ENCODE measurements around the gene UBXN1. TPM values are rescaled to one million over a fixed set of nuclear protein-coding genes. Genes with fewer than 3 reads are reported as not detected.

The UBXN1 gene
- 110 and 118 TPM in 2 replicates for total RNA-seq (2021)
- long read RNA-seq, transcript UBXN1-217 (10 exons, 943 nt), result minor isoform, 22 of 680 reads
- long read RNA-seq, transcript UBXN1-202 (9 exons, 1,153 nt), result major isoform, 524 of 680 reads
- long read RNA-seq, transcript UBXN1-213 (5 exons, 2,073 nt), result minor isoform, 7 of 680 reads
- long read RNA-seq, transcript UBXN1-206 (8 exons, 1,257 nt), result minor isoform, 31 of 680 reads
- long read RNA-seq, partial matches to known transcripts, result 26 of 680 reads
- long read RNA-seq, other reads (novel, unspliced or antisense), result 60 of 680 reads

GRCh38 chr11:62678770-62679696 lies at the start of gene UBXN1:
TSS of gene UBXN1 (minus strand) at chr11:62679073. CDS start at chr11:62678923, 150 bp downstream.
- Histone ChIP-seq H4K5ac (ENCODE audit: insufficient read length, low read depth, low read length) (peak within 1 kb of the TSS; percentile 19), H2BK5ac (ENCODE audit: insufficient read length, low read length) (no peak within 1 kb of the TSS), H3K23me2 (ENCODE audit: insufficient read length, low read depth, low read length, poor library complexity, severe bottlenecking) (peaks cover 8% of the 10 kb centered on the region), H3K9me3 (ENCODE audit: control insufficient read depth, low read depth, low read length) (no peaks in the 10 kb centered on the region), H3K79me2 (ENCODE audit: insufficient read depth, low read length) (no peaks in the 10 kb centered on the region), H2AK5ac (ENCODE audit: insufficient read length, low read length) (no peak within 1 kb of the TSS), H3K9ac (ENCODE audit: extremely low read depth, insufficient read length, low read length) (peak within 1 kb of the TSS; percentile 86), H3K27ac (ENCODE audit: insufficient read length, low read depth, low read length) (peak within 1 kb of the TSS; percentile 12), H2BK20ac (ENCODE audit: low read depth, low read length, poor library complexity, severe bottlenecking) (no peak within 1 kb of the TSS), H3K18ac (ENCODE audit: insufficient read length, low read depth, low read length) (peak within 1 kb of the TSS; percentile 72), H3T11ph (ENCODE audit: low read length) (no peak within 1 kb of the TSS), H3K4ac (ENCODE audit: low read depth, low read length) (no peak within 1 kb of the TSS), H3K4me1 (ENCODE audit: insufficient read depth, low read length) (no peaks in the 10 kb centered on the region), H2BK12ac (ENCODE audit: insufficient read length, low read depth, low read length) (no peak within 1 kb of the TSS), H3K79me1 (ENCODE audit: insufficient read depth, low read depth, low read length, poor library complexity, severe bottlenecking) (no peaks in the 10 kb centered on the region), H2AFZ (ENCODE audit: low read length) (no peak within 1 kb of the TSS), H4K20me1 (ENCODE audit: control insufficient read depth, insufficient read depth, insufficient read length) (no peaks in the 10 kb centered on the region), H3K27me3 (ENCODE audit: insufficient read depth, low read length) (no peaks in the 10 kb centered on the region), H3K23ac (ENCODE audit: insufficient read length, low read depth, low read length) (no peak within 1 kb of the TSS), H2BK120ac (ENCODE audit: low read depth, low read length, poor library complexity, severe bottlenecking) (no peak within 1 kb of the TSS), H2BK15ac (ENCODE audit: low read depth, low read length) (no peak within 1 kb of the TSS), H3K14ac (ENCODE audit: insufficient read depth, low read length) (peak within 1 kb of the TSS; percentile 66), H4K91ac (ENCODE audit: insufficient read length, low read depth, low read length) (no peak within 1 kb of the TSS), H3K56ac (ENCODE audit: insufficient read length, low read depth, low read length) (no peak within 1 kb of the TSS), H4K8ac (replicated peaks; ENCODE audit: insufficient read length, low read depth, low read length) (no peak within 1 kb of the TSS), H3K4me2 (ENCODE audit: insufficient read depth, insufficient read length, low read length) (peak within 1 kb of the TSS; percentile 79)
- Mint-ChIP-seq H3K9me3 (0 out of 5 replicates have a peak, but pooled peaks cover 0 to 2% of the 10 kb centered on the region in 2 experiments), H3K4me3 (peak within 1 kb of the TSS; percentile 85 to 92), H3K27ac (peak within 1 kb of the TSS; percentile 70 to 96 (median 91); a peak in 6 of 7 replicates), H3K4me1 (peaks cover 15 to 20% of the 10 kb centered on the region in 2 experiments), H3K27me3 (ENCODE audit: low read depth) (no peaks in the 10 kb centered on the region), H3K36me3 (ENCODE audit: insufficient read depth in 1 of 3, low read depth in 3 of 3) (peaks cover 14 to 35% (median 33%) of the 10 kb centered on the region in 3 experiments; a peak in 6 of 7 replicates)
- peak; percentile 81 for DNase-seq
- WGBS (ENCODE audit: extremely low coverage, insufficient read length, low lambda C conversion rate), result no CpG with 5 or more reads among the region's 55 CpGs
- no peak for TF ChIP-seq CTCF (conservative IDR thresholded peaks at IDR 0.05)
